ENCODE results near the gene NHEJ1.

Gene NHEJ1

GRCh38 chr2:219178377-219179175 lies 18.0 kb upstream of the NHEJ1 start:
- DNase-seq, result peak; percentile 74

GRCh38 chr2:219177552-219178376 lies 17.1 kb upstream of the NHEJ1 start, which contains the start of gene RETREG2:
RETREG2 (plus strand) TSS chr2:219178275; CDS start chr2:219178353, 78 bp downstream.
- peak within 1 kb of the TSS; percentile 97 for H3K4me3 Mint-ChIP-seq

More at GRCh38 chr2:219178377-219179175, 18.0 kb upstream of the NHEJ1 start:
- Mint-ChIP-seq H3K4me1 (peaks cover 35% of the 10 kb centered on the region), H3K4me3 (peak overlapping the region; percentile 97), H3K36me3 (ENCODE audit: low read depth) (peaks cover 34% of the 10 kb centered on the region), H3K9me3 (no peaks in the 10 kb centered on the region), H3K27me3 (ENCODE audit: low read depth, poor library complexity) (peaks cover 3% of the 10 kb centered on the region), H3K27ac (peak overlapping the region; percentile 91)
- TF ChIP-seq, protein P1, sequence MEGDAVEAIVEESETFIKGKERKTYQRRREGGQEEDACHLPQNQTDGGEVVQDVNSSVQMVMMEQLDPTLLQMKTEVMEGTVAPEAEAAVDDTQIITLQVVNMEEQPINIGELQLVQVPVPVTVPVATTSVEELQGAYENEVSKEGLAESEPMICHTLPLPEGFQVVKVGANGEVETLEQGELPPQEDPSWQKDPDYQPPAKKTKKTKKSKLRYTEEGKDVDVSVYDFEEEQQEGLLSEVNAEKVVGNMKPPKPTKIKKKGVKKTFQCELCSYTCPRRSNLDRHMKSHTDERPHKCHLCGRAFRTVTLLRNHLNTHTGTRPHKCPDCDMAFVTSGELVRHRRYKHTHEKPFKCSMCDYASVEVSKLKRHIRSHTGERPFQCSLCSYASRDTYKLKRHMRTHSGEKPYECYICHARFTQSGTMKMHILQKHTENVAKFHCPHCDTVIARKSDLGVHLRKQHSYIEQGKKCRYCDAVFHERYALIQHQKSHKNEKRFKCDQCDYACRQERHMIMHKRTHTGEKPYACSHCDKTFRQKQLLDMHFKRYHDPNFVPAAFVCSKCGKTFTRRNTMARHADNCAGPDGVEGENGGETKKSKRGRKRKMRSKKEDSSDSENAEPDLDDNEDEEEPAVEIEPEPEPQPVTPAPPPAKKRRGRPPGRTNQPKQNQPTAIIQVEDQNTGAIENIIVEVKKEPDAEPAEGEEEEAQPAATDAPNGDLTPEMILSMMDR (IDR thresholded peaks at IDR 0.05), result no peak

DNA sequence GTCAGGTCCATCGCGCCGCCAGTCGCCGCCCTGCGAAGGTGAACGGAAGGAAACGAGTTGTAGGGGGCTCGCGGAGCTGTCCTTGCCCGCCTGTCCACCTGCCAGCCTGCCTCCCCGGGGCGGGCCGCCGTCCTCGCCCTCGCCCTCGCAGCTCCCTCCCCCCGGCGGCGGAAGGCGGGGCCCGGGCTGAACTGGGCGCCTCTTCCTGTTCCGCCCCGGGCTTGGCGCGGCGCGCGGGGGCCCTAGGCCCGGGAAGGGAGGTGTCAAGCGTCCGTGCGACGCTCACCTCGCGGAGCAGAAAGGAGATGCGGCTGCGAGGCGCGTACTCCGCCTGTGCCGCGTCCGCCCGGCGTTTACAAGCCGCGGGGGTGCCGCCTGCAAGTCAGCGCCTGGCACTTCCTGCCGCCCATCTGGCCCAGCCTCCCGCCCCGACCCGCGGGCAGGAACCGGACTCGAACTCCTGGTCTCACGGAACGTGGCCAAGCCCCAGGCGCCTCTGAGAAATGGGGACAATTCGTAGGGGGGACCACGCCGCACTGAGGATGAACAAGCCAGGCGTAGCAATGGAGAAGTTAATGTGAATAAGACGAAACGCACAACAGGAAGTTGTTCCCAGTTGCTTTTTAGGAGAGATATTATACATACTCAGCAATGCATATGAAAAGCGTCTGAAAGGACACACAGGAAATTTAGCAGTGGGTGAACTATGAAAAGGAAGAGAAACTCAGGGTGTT lies 16.4 kb upstream of the NHEJ1 start, which contains the start of gene CNPPD1:
Gene CNPPD1, minus strand, starts transcription at position 108 of the 734 bp plus-strand sequence. Its CDS starts 97 bp downstream, at position 11.
- Mint-ChIP-seq H3K4me1 (peaks cover 35% of the 10 kb centered on the region), H3K27me3 (ENCODE audit: low read depth, poor library complexity) (no peaks in the 10 kb centered on the region), H3K27ac (peak within 1 kb of the TSS; percentile 98), H3K4me3 (peak within 1 kb of the TSS; percentile 96), H3K9me3 (no peaks in the 10 kb centered on the region), H3K36me3 (ENCODE audit: low read depth) (peaks cover 25% of the 10 kb centered on the region)
- TF ChIP-seq, protein P1 (IDR thresholded peaks at IDR 0.05), result no peak
- DNase-seq, result peak; percentile 86

More at GRCh38 chr2:219177552-219178376, 17.1 kb upstream of the NHEJ1 start, which contains the start of gene RETREG2:
- Mint-ChIP-seq H3K36me3 (ENCODE audit: low read depth) (peaks cover 26% of the 10 kb centered on the region), H3K4me1 (peaks cover 35% of the 10 kb centered on the region), H3K9me3 (no peaks in the 10 kb centered on the region), H3K27ac (peak within 1 kb of the TSS; percentile 98), H3K27me3 (ENCODE audit: low read depth, poor library complexity) (peaks cover under 1% of the 10 kb centered on the region)
- peak; percentile 87 for DNase-seq
- TF ChIP-seq, protein P1 (IDR thresholded peaks at IDR 0.05), result no peak

GRCh38 chr2:219175928-219176817 lies 15.6 kb upstream of the NHEJ1 start:
- Mint-ChIP-seq H3K4me1 (peaks cover 39% of the 10 kb centered on the region), H3K9me3 (no peaks in the 10 kb centered on the region), H3K36me3 (ENCODE audit: low read depth) (peaks cover 17% of the 10 kb centered on the region), H3K4me3 (peak overlapping the region; percentile 96), H3K27ac (no peak overlapping the region), H3K27me3 (ENCODE audit: low read depth, poor library complexity) (no peaks in the 10 kb centered on the region)
- no peak for DNase-seq
- TF ChIP-seq, protein P1 (IDR thresholded peaks at IDR 0.05), result no peak

GRCh38 chr2:219175486-219175885 lies 14.9 kb upstream of the NHEJ1 start:
- Mint-ChIP-seq H3K4me3 (peak overlapping the region; percentile 96), H3K27ac (no peak overlapping the region), H3K36me3 (ENCODE audit: low read depth) (peaks cover 10% of the 10 kb centered on the region), H3K4me1 (peaks cover 40% of the 10 kb centered on the region), H3K27me3 (ENCODE audit: low read depth, poor library complexity) (peaks cover under 1% of the 10 kb centered on the region), H3K9me3 (no peaks in the 10 kb centered on the region)
- DNase-seq, result no peak
- TF ChIP-seq, protein P1 (IDR thresholded peaks at IDR 0.05), result no peak
